ENCODE results near the gene EEA1.
"Not testable (repeated sequence)": the region's sequence is repeated elsewhere in the genome, so short reads cannot be mapped to it uniquely, and the experiment has no call there.

Gene EEA1

DNA sequence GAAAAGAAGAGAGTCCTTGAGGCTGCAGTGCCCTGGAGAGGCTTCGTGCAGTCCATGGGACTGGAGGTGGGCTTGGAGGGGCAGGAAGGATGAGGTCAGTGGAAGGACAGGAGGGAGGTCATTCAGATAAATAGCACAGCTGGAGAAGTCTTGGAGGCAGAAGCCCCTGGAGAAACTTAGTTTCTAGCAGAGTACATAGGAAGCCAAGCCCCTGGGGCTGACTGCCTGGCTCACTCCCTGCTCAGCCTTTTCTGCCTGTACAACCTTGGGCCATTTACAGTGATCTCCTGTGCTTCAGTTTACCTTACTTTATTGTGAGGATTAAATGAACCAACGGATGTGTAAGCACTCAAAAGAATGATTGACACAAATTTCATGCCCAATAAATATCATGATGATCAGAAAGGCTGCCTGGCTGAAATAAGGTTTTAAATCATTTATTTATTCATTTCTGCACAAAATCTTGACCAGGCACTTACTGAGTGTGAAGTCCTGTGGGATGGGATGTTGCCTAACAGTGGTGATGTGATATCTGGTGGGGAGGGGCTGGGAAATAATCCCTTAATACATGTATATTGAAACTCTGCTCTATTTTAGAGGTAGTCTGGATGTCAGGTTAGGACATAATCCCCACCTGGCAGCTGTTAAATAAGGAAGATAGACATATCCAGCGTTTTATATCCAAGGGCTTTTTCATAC is 172.0 kb downstream of the EEA1 start:
- no peak for DNase-seq (ENCODE audit: low read depth in 2 of 3, low spot score in 1 of 3)

DNA sequence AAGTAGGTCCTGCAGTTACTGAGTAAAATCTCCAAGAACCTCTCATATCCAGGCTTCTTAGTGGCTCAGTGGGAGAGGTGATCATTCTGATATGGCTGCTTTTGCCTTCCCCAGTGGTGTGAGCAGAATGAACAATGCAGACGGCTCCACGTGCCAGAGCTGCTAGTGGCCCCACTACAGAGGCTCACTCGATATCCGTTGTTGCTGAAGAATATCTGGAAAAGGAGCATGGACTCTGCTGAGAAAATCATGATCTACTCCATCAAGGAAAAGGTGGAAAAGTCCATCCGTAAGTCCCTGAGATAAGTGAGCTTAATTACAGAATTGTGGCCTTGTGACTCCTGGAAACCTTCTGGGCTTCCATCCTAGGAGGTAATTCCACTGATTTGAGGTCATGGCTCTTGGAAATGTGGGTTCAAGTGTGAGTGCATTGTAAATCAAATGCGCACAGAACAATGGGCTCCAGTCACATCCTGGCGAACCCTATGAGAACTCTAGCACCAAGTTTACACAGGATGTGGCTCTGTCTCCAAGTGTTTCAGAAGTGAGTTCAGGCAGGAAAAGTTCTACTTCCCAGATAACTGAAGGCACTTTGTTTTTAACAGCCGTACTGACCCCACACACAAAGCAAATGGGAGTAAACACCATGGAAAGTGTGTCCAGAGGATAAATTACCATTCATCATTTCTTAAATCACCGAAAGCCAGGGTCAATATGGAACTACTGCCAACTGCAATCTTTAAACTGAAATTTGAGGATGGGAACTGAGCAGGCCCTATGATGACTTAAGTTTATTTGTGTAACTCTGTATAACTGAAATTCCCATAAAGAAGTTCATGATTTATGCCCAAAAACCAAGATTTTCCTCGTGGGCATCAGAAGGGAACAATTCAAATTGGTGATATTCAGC is 174.9 kb downstream of the EEA1 start:
- no peak for DNase-seq (ENCODE audit: low read depth in 2 of 3, low spot score in 1 of 3)

DNA sequence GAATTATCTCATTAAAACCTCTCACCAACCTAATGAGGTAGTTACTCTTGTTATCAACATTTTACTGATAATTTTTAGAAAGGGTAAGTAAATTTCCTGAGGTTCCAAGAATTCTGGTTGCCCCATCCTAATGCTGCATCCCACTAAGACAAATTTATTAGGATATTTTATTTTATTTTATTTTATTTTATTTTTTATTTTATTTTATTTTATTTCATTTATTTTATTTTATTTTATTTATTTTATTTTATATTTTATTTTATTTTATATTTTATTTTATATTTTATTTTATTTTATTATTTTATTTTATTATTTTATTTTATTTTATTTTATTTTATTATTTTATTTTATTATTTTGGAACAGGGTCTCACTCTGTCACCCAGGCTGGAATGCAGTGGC is 179.4 kb downstream of the EEA1 start:
- not testable (repeated sequence) for DNase-seq (ENCODE audit: low read depth in 2 of 3, low spot score in 1 of 3)

DNA sequence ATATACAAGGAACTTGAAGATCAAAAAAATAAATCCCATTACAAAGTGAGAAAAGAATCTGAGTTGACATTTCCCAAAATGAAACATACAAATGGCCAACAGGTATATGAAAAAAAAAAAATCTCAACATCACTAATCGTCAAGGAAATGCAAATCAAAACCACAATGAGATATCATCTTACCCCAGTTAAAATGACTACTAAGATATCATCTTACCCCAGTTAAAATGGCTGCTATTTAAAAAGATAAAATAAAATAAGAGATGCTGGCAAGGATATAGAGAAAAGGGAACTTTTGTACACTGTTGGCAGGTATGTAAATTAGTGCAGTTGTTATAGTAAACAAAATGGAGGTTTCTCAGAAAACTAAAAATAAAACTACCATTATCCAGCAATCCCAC is 181.9 kb downstream of the EEA1 start:
- DNase-seq (ENCODE audit: low read depth in 2 of 3, low spot score in 1 of 3): no peak

DNA sequence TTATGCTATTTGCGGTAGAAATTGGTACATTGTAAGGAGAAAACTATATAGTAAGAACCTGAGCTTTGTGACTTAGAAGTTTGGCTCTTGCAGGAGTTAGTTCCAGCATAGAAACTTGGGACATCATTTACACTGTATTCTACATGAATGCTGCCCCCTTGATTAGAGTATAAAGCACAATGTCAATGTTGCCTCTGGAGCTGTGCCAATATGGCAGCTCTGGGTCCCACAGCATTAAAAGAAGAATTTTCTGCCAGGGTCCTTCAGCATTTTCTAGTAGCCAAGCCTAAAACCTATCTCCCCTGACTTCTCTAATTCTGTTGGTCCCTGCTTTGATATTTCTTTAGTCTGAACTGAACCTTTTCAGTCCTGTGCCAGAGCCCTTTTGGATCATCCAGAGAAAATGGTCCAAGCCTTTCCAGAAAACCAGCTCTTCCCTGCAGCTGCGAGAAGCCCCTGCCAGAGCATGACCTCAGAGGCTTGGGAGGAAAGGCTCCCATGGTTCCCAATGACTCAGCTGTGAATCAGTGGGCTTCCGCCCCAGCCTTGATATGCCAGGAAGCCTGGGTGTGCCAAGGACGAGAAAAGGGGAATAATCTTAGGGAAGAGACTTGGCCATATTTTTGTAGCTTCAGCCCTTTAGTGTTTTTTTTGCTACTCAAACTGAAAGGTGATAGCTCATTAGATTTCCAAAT is 183.1 kb downstream of the EEA1 start:
- DNase-seq (ENCODE audit: low read depth in 2 of 3, low spot score in 1 of 3): no peak

DNA sequence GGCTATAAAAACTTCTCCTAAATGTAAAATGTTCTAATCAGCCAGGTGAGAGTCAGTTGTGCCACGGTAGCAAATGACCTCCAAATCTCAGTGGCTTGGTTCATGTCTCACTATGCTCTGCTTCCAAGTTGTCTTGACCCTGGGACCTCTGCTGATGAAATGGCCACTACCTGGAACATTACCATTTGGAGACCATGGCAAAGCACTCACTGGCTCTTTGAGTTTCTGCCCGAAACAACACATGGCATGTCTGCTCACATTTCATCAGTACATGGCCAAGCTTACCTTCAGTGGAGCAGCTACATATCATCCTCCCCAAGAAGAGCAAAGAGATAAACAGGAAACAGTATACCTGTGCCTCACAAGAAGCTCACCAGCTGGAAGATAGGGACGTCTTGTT is 186.1 kb downstream of the EEA1 start:
- no peak for DNase-seq (ENCODE audit: low read depth in 2 of 3, low spot score in 1 of 3)

DNA sequence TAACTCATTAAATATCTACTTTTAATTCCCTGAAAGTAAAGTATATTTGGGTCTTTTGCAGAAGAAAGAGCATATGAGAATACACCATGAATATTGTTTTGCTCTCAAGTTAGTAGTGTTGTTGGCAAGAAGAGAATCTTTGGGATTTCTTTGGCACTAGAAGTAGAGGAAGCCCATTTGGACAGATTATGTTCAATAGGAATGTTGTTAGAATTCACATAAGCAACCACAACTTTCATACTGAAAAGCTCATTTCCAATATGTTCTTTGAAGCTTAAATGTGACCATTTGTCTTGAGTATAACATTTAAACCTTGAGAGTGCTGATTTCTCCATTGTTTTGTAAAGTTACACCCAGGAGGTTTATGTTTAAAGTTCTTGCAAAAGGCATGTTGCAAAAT is 188.7 kb downstream of the EEA1 start:
- no peak for DNase-seq (ENCODE audit: low read depth in 2 of 3, low spot score in 1 of 3)

DNA sequence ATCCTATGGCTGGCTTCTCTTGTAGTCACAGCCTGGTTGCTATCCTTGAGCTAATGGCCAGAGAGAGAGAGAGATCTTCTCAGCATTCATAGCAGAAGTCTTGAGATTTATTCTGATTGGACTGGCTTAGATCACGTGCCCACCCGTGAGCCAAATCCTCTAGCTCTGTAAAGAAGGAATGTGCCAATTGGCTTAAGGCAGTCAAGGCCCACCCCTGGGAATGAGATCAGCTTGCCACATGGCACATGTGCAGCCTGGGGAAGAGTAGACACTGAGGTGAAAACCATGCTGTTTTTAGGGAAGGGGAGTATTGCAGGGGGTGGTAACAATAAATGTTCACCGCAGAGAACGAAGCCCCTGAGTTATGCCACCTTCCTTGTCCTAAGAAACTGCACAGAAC is 190.0 kb downstream of the EEA1 start:
- no peak for DNase-seq (ENCODE audit: low read depth in 2 of 3, low spot score in 1 of 3)

DNA sequence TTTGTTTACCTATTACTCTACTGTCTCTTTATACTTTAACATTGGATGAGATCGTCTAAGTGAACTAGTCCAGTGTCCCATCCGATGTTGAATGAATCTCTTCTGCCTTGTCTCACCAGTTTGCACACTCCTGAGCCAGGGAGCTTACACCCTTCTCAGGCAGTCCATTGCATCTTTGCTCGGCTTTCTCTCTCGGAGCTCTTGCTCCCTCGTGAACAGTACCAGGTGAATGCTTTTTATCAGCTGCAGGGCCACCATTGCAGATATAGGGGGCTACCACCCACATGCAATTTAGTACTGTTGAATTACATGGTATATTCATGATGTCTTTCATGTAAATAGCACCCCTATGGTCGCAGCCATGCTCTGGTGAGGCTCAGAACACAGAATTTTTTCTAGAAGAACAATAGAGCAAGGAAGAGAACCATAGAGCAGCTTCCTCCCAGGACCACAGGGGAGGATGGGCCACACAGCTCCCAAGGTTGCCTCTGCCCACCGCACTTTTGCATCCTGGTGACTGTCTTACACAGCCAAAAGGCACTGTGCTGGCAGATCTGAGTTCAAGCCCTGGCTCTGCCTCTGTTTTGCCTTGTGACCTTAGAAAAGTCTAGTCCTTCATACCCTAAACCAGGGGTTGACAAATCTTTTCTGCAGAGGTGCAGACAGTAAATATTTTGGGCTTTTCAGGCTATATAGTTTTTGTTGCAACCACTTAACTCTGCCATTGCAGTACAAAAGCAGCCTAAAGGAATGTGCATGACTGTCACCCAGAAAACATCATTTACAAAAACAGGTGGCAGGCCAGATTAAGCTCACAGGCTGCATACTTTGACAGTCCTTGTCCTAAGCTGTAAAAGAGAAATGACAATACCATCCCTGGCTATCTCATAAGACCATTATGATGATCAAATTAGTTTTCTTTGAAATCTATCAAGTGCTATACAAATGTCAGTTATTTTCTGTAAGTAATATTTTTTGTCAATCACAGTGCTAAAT is 190.9 kb downstream of the EEA1 start:
- DNase-seq (ENCODE audit: low read depth in 2 of 3, low spot score in 1 of 3): no peak

DNA sequence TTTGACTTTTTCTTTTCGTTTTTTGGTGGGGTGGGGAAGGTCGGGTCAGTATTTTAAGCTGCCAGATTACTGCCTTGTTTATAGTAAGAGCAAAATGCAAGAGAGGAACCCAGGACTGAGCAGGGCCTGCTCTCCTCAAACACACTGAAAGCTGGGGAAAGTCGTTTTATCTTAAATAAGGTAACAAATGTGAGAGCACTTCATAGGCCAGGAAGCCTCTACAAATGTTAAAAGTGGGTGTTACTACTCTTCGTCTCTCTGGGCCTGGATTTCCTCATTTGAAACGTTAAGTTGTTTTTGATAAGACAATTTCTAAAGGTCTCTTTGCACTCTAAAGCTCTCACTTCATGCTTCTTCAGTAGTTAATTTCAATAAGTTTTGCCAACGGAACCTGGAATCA is 192.5 kb downstream of the EEA1 start:
- DNase-seq (ENCODE audit: low read depth in 2 of 3, low spot score in 1 of 3): no peak

DNA sequence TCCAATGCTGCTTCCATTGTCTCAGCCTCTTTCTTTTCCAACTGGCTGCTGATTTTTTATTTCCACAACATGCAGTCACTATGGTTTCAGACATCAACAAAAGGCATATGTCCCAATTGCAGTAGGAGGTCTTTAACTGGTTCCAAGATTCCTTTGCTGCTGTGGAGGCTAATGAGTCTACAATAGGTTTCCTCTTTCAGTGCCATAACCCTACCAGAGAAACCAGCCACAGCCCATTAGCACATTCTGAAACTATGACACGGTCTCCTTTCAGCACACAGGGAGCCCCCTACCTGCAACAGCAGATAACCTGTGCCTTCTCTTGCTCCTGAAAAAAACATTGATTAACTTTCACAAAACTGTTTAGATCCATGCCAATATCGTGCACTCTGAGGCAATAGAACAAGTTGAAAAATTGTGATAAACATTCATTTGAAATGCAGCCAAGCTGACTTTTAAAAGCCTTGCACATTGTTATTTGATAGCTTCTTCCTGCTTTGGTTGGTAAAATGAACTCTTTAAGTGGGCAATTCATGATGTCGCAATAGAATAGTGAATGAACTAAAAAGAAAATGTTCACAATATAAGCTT is 193.9 kb downstream of the EEA1 start:
- DNase-seq (ENCODE audit: low read depth in 2 of 3, low spot score in 1 of 3): no peak

DNA sequence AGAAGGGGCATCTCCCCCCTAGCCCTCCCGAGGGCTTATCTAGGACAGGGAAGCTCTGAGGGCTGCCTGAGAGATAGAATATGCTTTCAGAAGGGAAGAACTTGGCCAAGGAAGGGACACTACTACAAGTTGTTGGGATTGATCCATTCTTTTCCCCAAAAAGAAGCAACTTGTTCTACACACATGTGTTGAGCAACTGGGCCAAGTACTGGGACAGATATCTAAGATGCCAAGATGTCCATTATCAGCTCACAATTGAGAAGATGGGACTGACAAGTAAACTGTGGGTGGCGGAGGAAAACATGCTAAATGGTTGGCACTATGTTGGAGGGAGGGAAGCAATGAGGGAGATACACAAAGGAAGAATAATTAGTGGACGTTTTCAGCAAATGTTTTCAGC is 195.4 kb downstream of the EEA1 start:
- no peak for DNase-seq (ENCODE audit: low read depth in 2 of 3, low spot score in 1 of 3)

DNA sequence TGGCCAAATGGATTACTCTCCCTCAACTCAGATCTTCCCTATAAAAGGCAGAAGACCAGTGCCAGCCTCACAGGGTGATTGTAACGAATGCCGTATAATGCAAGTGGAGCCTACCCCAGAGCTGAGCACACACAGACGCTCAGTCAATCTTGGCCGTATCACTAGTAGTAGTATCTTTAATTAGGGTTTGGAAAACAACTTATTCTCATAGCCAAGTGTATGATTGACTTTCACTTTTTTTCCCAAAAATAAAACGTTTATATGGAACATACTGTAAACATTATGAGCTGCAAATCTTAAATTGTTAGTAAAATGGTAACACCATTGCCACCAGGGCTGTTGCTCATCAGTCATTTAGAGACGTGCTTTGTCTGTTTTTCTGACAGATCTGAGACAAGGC is 195.9 kb downstream of the EEA1 start:
- no peak for DNase-seq (ENCODE audit: low read depth in 2 of 3, low spot score in 1 of 3)

DNA sequence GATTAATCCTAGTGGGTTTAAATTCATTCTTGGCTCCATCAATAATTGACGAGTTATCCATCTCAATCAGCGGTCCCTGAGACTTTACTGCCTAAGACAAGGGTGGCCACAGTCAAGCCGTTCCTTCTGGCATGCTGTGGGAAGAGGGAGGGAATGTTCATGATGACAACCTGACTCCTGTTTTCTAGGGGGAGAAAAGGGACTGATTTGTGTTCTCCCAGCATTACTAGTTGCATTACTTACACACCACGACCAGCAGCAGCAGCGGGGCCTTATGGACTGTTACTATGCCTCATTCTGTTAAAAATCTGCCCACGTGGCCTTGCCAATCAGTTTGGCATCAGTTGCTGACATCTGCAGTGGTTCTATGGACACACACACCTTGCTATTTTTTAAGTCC is 196.4 kb downstream of the EEA1 start:
- DNase-seq (ENCODE audit: low read depth in 2 of 3, low spot score in 1 of 3): no peak

DNA sequence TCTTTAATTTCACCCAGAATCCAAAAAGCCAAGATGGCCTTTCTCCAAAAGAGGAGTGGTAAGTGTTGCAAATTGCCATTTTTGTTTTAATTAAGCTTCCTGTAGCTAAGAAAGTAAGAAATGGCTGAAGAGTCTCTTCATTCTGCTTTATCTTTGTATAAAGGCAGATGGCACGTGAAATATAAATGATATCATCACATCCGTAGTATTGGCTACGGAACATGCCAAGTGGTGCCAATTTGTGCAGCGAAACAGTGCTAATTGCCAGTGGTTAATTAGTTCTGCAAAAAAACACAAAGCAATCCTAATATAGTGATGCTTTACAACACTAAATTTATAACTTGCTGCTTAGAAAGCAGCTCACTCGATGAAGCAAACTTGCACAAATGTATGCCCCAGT is 196.9 kb downstream of the EEA1 start:
- no peak for DNase-seq (ENCODE audit: low read depth in 2 of 3, low spot score in 1 of 3)

DNA sequence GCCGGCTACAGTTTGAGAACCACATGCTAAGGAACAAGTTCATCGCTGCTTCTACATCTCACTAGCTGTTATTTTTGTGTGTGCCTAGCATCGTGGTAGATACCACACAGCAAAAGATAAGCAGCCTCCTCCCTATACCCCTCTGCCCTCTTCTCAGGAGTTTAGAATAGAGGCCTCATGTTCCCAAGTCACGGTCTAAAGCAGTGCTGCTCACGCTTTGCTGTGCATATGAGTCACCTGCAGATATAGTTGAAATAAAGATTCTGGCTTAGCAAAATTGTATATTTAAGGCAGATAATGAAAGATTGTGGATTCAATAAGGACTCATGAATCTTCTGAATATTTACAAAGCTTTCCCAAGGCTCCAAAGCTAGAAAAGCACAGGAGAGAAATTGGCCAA is 198.3 kb downstream of the EEA1 start:
- DNase-seq (ENCODE audit: low read depth in 2 of 3, low spot score in 1 of 3): no peak

DNA sequence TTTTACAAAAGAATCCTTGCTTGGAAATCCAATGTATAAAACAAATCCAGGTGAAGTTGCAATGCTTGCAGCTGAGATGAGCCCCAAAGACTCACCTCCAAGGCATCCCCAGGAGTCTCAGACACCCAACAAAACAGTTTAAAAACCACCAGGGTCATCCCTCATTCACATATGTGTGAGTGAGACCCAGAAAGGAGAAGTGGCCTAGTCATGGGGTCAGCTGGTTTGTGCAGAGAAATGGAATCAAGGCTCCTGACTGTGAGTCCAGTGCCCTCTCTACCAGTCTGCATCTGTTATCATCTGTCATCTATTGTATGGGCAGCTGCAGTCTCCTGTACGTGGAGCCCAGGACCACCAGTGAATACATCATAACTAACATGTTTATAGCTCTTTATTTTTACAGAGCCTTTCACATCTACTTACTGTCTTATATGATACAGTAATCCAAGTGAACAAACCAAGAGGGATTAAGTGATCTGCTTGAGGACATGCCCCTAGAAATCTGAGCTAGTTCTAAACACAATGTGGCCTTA is 199.3 kb downstream of the EEA1 start:
- DNase-seq (ENCODE audit: low read depth in 2 of 3, low spot score in 1 of 3): no peak

DNA sequence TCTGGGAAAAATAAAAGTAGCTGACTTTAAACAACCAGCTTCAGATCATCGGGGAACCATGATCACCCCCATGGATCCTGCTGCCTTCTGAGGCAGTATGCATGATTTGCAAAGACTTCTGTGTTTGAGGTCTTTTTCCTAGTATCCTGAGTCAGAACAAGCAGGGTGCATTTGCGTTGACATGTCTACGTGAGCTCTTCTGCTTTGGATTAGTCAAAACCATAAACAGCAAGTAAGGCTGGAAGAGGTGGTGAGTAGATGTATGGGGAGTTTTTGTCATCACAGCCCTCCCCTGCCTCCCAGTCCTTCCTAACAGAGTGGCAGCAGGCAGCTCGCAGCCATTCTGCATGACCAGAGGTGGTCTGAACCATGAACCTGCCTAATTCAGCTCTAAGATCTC is 202.2 kb downstream of the EEA1 start:
- no peak for DNase-seq (ENCODE audit: low read depth in 2 of 3, low spot score in 1 of 3)

DNA sequence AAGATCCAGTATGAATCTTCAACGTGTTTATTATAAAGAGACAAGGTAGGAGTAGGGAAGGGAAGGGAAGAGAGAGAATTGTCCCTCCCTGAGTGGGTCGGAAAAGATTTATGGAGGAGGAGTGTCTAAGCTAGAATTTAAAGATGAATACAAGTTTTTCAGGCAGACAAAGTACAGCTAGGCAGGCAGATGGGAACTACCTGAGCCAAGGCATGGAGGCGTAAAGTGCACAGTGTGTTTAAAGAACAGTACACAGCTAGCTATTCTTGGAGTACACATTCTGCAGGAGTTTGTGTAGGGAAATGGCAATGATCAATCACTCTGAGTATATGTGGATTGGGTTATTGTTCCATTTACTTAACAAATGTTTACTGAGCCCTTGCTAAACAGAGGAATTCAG is 206.2 kb downstream of the EEA1 start:
- DNase-seq (ENCODE audit: low read depth in 2 of 3, low spot score in 1 of 3): no peak

DNA sequence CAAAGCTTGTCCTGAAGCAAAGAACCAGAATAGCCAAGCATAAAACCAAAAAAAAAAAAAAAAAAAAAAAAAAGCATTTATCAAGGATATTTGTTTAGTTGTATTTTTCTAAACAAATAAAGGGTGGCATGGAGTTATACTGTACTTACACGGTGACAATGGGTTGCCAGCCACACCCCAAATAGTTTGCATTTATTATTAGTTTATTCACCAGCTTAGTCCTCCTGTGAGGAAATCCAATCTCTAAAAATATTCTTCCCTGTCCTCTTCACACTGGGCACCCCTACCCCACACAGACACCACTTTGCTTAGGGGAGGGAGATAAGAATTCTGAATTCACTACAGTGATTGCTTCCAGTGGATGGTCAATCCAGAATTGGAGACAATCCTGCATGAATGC is 207.4 kb downstream of the EEA1 start:
- no peak for DNase-seq (ENCODE audit: low read depth in 2 of 3, low spot score in 1 of 3)

Data from stimulated activated CD4-positive, alpha-beta T cell treated with anti-CD3 and anti-CD28 coated beads, Interleukin-12 subunit alpha, Interleukin-12 subunit beta, amount 100 ng/mL, for 48 hours (primary cell).